CD14-positive monocyte (primary cell): Measurements from ENCODE around the gene C19orf12. TPM values are rescaled to one million over a fixed set of nuclear protein-coding genes. Genes with fewer than 3 reads are reported as not detected.

Source experiments
- DNase-seq, 3 donors: peaks; one replicate each; pipeline ENCODE4 v3.0.0-alpha.2; 2011 to 2022
- H2AFZ ChIP-seq: 2 replicates; pipeline ENCODE4 v1.6.0; 2012; ENCODE audit warnings: mild to moderate bottlenecking, low read depth, low read length, inconsistent platforms; ENCODE audit not compliant: insufficient read depth, poor library complexity, severe bottlenecking
- H3K27ac ChIP-seq, 2 donors: 1 replicate in 1 of 2; 2 replicates in 1 of 2; pipeline ENCODE4 v1.5.1; 2012 to 2013; ENCODE audit warnings: low read length in 2 of 2, control low read depth in 1 of 2, inconsistent platforms in 1 of 2, low read depth in 1 of 2, mild to moderate bottlenecking in 1 of 2
- H3K27me3 ChIP-seq, 2 donors: one replicate each; pipeline versions ENCODE4 v1.6.0 to v1.6.1; 2011 to 2013; ENCODE audit warnings: low read length in 2 of 2; ENCODE audit not compliant: control insufficient read depth in 2 of 2, insufficient read depth in 2 of 2
- H3K36me3 ChIP-seq, 2 donors: replicated peaks in 1 of 2; 1 replicate in 1 of 2; 2 replicates in 1 of 2; pipeline versions ENCODE4 v1.5.1 to v1.6.1; 2012 to 2013; ENCODE audit warnings: low read length in 2 of 2, control low read depth in 1 of 2, inconsistent platforms in 1 of 2, mild to moderate bottlenecking in 1 of 2; ENCODE audit not compliant: insufficient read depth in 2 of 2, control insufficient read depth in 1 of 2
- H3K4me1 ChIP-seq, 2 donors: 1 replicate in 1 of 2; 2 replicates in 1 of 2; pipeline versions ENCODE4 v1.5.1 to v1.6.1; 2012 to 2013; ENCODE audit warnings: low read length in 2 of 2, control low read depth in 1 of 2, inconsistent platforms in 1 of 2, mild to moderate bottlenecking in 1 of 2, moderate library complexity in 1 of 2; ENCODE audit not compliant: insufficient read depth in 2 of 2, control insufficient read depth in 1 of 2
- H3K4me2 ChIP-seq: replicated peaks from 2 replicates; pipeline ENCODE3; 2012; ENCODE audit warnings: low read length, moderate library complexity, mild to moderate bottlenecking; ENCODE audit not compliant: poor library complexity, severe bottlenecking; ENCODE audit errors: extremely low read depth
- H3K4me3 ChIP-seq, 3 experiments: fragments of 200-600 bp in 1 of 3; sonication (generic) in 1 of 3; replicated peaks in 1 of 3; 1 replicate in 2 of 3; 2 replicates in 1 of 3; pipeline ENCODE4 v1.5.1; 2011 to 2013; ENCODE audit warnings: low read length in 3 of 3, mild to moderate bottlenecking in 3 of 3, control low read depth in 2 of 3, low read depth in 2 of 3, inconsistent platforms in 1 of 3, moderate library complexity in 1 of 3
- H3K79me2 ChIP-seq: 2 replicates; pipeline ENCODE4 v1.6.0; 2012; ENCODE audit warnings: mild to moderate bottlenecking, control low read depth, inconsistent platforms, low read length, moderate library complexity; ENCODE audit not compliant: insufficient read depth
- H3K9ac ChIP-seq: 2 replicates; pipeline ENCODE4 v1.6.0; 2017; ENCODE audit warnings: low read length, mild to moderate bottlenecking; ENCODE audit not compliant: insufficient read depth, poor library complexity, severe bottlenecking
- H3K9me3 ChIP-seq, 2 donors: replicated peaks in 1 of 2; 1 replicate in 1 of 2; 2 replicates in 1 of 2; pipeline versions ENCODE4 v1.5.1 to v1.6.1; 2012 to 2013; ENCODE audit warnings: low read length in 2 of 2, control low read depth in 1 of 2; ENCODE audit not compliant: control insufficient read depth in 1 of 2, insufficient read depth in 1 of 2
- H4K20me1 ChIP-seq: 2 replicates; pipeline ENCODE4 v1.6.0; 2012; ENCODE audit warnings: mild to moderate bottlenecking, low read length, control low read depth, moderate library complexity; ENCODE audit not compliant: insufficient read depth
- H3K27ac Mint-ChIP-seq, 7 donors: one replicate each; pipeline ENCODE4 v1.8.0; 2020; ENCODE audit warnings: mild to moderate bottlenecking in 7 of 7, mixed read lengths in 7 of 7, moderate library complexity in 6 of 7, inconsistent platforms in 2 of 7
- H3K27me3 Mint-ChIP-seq, 3 donors: one replicate each; pipeline ENCODE4 v1.8.0; 2021 to 2022; ENCODE audit warnings: low read depth in 3 of 3, mild to moderate bottlenecking in 3 of 3, mixed read lengths in 3 of 3, moderate library complexity in 3 of 3, inconsistent platforms in 1 of 3
- H3K36me3 Mint-ChIP-seq, 2 donors: one replicate each; pipeline ENCODE4 v1.8.0; 2020; ENCODE audit warnings: mixed read lengths in 2 of 2, inconsistent platforms in 1 of 2, mild to moderate bottlenecking in 1 of 2
- H3K4me1 Mint-ChIP-seq: one replicate; pipeline ENCODE4 v1.8.0; 2020; ENCODE audit warnings: mild to moderate bottlenecking, mixed read lengths
- H3K4me3 Mint-ChIP-seq, 2 donors: one replicate each; pipeline ENCODE4 v1.8.0; 2020; ENCODE audit warnings: mild to moderate bottlenecking in 2 of 2, mixed read lengths in 2 of 2, moderate library complexity in 1 of 2
- H3K9me3 Mint-ChIP-seq, 7 donors: one replicate each; pipeline ENCODE4 v1.8.0; 2020 to 2022; ENCODE audit warnings: mixed read lengths in 7 of 7, mild to moderate bottlenecking in 6 of 7, moderate library complexity in 6 of 7, inconsistent platforms in 2 of 7
- CTCF ChIP-seq: fragments of 200-600 bp; IDR thresholded peaks from one replicate; pipeline ENCODE4 v1.8.0; 2022; ENCODE audit warnings: antibody characterized with exemption, mild to moderate bottlenecking
- WGBS: methylation state at CpG from one replicate; pipeline ENCODE4 v1.1.5; 2013; ENCODE audit warnings: missing lambda C conversion rate; ENCODE audit not compliant: insufficient coverage; 5-methylcytosine and 5-hydroxymethylcytosine counted together
- intact Hi-C, 2 donors: fragments of 100-400 bp; cut with micrococcal nuclease; formaldehyde crosslinking; loops; one replicate each; pipeline versions ENCODE4 v1.15.0 to v1.15.1; 2023
- polyA plus RNA-seq, 3 donors: library from polyadenylated mRNA; depleted of rRNA in 1 of 3; unstranded in 2 of 3; stranded (reverse) in 1 of 3; fragments of 300-500 nt in 2 of 3; fragments of >200 nt in 1 of 3; fragmentation: Illumina TruSeq in 2 of 3; gene quantifications; 1 replicate in 2 of 3; 2 replicates in 1 of 3; pipeline ENCODE4 v1.2.3, GENCODE V29; 2012 to 2021

Gene C19orf12
- polyA plus RNA-seq, 3 donors: 6.0 to 8.0 (median 6.8) TPM

- H3K36me3 Mint-ChIP-seq: peaks cover 6 to 7% of the 10 kb centered on the region in 2 donors
- intact Hi-C loops: no loop called here
- no peak overlapping the region for H3K4me2 ChIP-seq
Measured at GRCh38 chr19:29697523-29698261, 17.4 kb downstream of the C19orf12 start.

GRCh38 chr19:29696565-29696846 lies 18.6 kb downstream of the C19orf12 start:
- H3K36me3 Mint-ChIP-seq: no peaks in the 10 kb centered on the region
- no peak for TF ChIP-seq CTCF
- H3K9me3 Mint-ChIP-seq: peaks cover 0 to 10% (median 2%) of the 10 kb centered on the region in 7 donors
- no peak for DNase-seq
- H3K4me3 ChIP-seq: no peak overlapping the region
- H3K36me3 ChIP-seq: no peaks in the 10 kb centered on the region
- H3K9ac ChIP-seq: no peak overlapping the region
- H3K4me1 ChIP-seq: peaks cover 0 to 3% of the 10 kb centered on the region in 2 donors
- intact Hi-C loops: no loop called here
- peaks cover 6% of the 10 kb centered on the region for H3K4me1 Mint-ChIP-seq
- no peaks in the 10 kb centered on the region for H3K79me2 ChIP-seq
- 75% methylated on average over 2 of the region's 2 CpGs for WGBS
- no peak overlapping the region for H2AFZ ChIP-seq
- H3K27me3 ChIP-seq: no peaks in the 10 kb centered on the region
- peak overlapping the region in 1 of 7 donors; percentile 87 for H3K27ac Mint-ChIP-seq
- H3K4me2 ChIP-seq: no peak overlapping the region
- H3K9me3 ChIP-seq: peaks cover 0 to 4% of the 10 kb centered on the region in 2 donors
- H4K20me1 ChIP-seq: no peaks in the 10 kb centered on the region
- peaks cover 0 to 1% (median 0%) of the 10 kb centered on the region in 3 donors for H3K27me3 Mint-ChIP-seq
- H3K4me3 Mint-ChIP-seq: no peak overlapping the region
- no peak overlapping the region for H3K27ac ChIP-seq

More at GRCh38 chr19:29697523-29698261, 17.4 kb downstream of the C19orf12 start:
- Histone ChIP-seq H4K20me1 (no peaks in the 10 kb centered on the region), H3K27me3 (no peaks in the 10 kb centered on the region), H3K9me3 (peaks cover 0 to 4% of the 10 kb centered on the region in 2 donors), H2AFZ (no peak overlapping the region), H3K27ac (no peak overlapping the region), H3K9ac (no peak overlapping the region), H3K79me2 (no peaks in the 10 kb centered on the region), H3K4me1 (peaks cover 0 to 3% of the 10 kb centered on the region in 2 donors), H3K36me3 (peaks cover 10 to 12% of the 10 kb centered on the region in 2 donors), H3K4me3 (no peak overlapping the region)
- peaks cover 0 to 10% (median 2%) of the 10 kb centered on the region in 7 donors for H3K9me3 Mint-ChIP-seq
- H3K4me3 Mint-ChIP-seq: no peak overlapping the region
- no peak overlapping the region for H3K27ac Mint-ChIP-seq
- no peak for DNase-seq
- H3K27me3 Mint-ChIP-seq: no peaks in the 10 kb centered on the region
- TF ChIP-seq CTCF: no peak
- WGBS: 96% methylated on average over 9 of the region's 10 CpGs
- peaks cover 6% of the 10 kb centered on the region for H3K4me1 Mint-ChIP-seq
